H1 (cell line): ENCODE measurements around the gene DDX43. TPM values are rescaled to one million over a fixed set of nuclear protein-coding genes. Genes with fewer than 3 reads are reported as not detected.

ENCODE experiments used
- CTCF ChIA-PET: fragments of 300-600 bp; sonication (Branson Sonifier 250); formaldehyde crosslinking; loops from one replicate; lab custom pipeline; 2021; ENCODE audit not compliant: partially characterized antibody; lab: Charles Lee
- POLR2A ChIA-PET: fragments of 300-600 bp; sonication (Branson Sonifier 250); formaldehyde crosslinking; loops from one replicate; lab custom pipeline; 2021; ENCODE audit warnings: inconsistent platforms; ENCODE audit not compliant: partially characterized antibody; lab: Charles Lee
- DNase-seq, 2 experiments: peaks; one replicate each; pipeline versions ENCODE4 v3.0.0 to v3.0.0-alpha.2; 2010 to 2022; ENCODE audit warnings: low spot score in 2 of 2, low read depth in 1 of 2, mixed read lengths in 1 of 2
- FAIRE-seq: peaks from 2 replicates; lab custom pipeline; 2011; peaks lifted over from hg19 to GRCh38; lab: Jason Lieb, UNC
- H2AFZ ChIP-seq: 2 replicates; pipeline ENCODE4 v1.8.1; 2012; ENCODE audit warnings: low read length, inconsistent platforms
- H2AK5ac ChIP-seq: 2 replicates; pipeline ENCODE4 v1.6.1; 2013; ENCODE audit warnings: low read depth, low read length
- H2BK120ac ChIP-seq: replicated peaks from 2 replicates; pipeline ENCODE3; 2013; ENCODE audit warnings: low read depth, low read length, inconsistent platforms
- H2BK12ac ChIP-seq: 2 replicates; pipeline ENCODE4 v1.6.1; 2013; ENCODE audit warnings: low read depth, low read length
- H2BK15ac ChIP-seq: 2 replicates; pipeline ENCODE4 v1.6.1; 2013; ENCODE audit warnings: low read length
- H2BK20ac ChIP-seq: 2 replicates; pipeline ENCODE4 v1.6.1; 2013; ENCODE audit warnings: low read length
- H2BK5ac ChIP-seq: 2 replicates; pipeline ENCODE4 v1.6.1; 2013; ENCODE audit warnings: low read depth, low read length
- H3K14ac ChIP-seq: 2 replicates; pipeline ENCODE4 v1.6.1; 2013; ENCODE audit warnings: inconsistent platforms; ENCODE audit not compliant: insufficient read length
- H3K18ac ChIP-seq: 2 replicates; pipeline ENCODE4 v1.6.1; 2013; ENCODE audit warnings: low read length; ENCODE audit errors: extremely low read depth
- H3K23ac ChIP-seq: 2 replicates; pipeline ENCODE4 v1.6.1; 2013; ENCODE audit warnings: inconsistent platforms; ENCODE audit not compliant: insufficient read length
- H3K23me2 ChIP-seq: 2 replicates; pipeline ENCODE4 v1.6.1; 2013; ENCODE audit warnings: low read depth, low read length
- H3K27ac ChIP-seq: 2 replicates; pipeline ENCODE4 v1.6.1; 2011; ENCODE audit warnings: low read depth, low read length, inconsistent platforms
- H3K27me3 ChIP-seq, 4 experiments: replicated peaks in 1 of 4; 1 replicate in 1 of 4; 2 replicates in 3 of 4; pipeline versions ENCODE4 v1.6.1 to v1.8.1; 2011 to 2013; ENCODE audit warnings: low read length in 3 of 4, mild to moderate bottlenecking in 3 of 4, inconsistent platforms in 2 of 4, mixed read lengths in 2 of 4, moderate library complexity in 1 of 4; ENCODE audit not compliant: control insufficient read depth in 3 of 4, insufficient read depth in 3 of 4; ENCODE audit errors: extremely low read depth in 1 of 4
- H3K36me3 ChIP-seq, 4 experiments: 2 replicates each; pipeline versions ENCODE4 v1.6.1 to v1.8.1; 2011 to 2013; ENCODE audit warnings: mild to moderate bottlenecking in 4 of 4, low read length in 3 of 4, moderate library complexity in 2 of 4, control low read depth in 1 of 4, inconsistent platforms in 1 of 4; ENCODE audit not compliant: insufficient read depth in 4 of 4, control insufficient read depth in 2 of 4
- H3K4ac ChIP-seq: replicated peaks from 2 replicates; pipeline ENCODE3; 2013; ENCODE audit warnings: low read length, low read depth, mixed read lengths, inconsistent platforms; ENCODE audit not compliant: insufficient read length
- H3K4me1 ChIP-seq, 4 experiments: replicated peaks in 1 of 4; 1 replicate in 1 of 4; 2 replicates in 3 of 4; pipeline versions ENCODE4 v1.6.1 to v1.8.1; 2011 to 2013; ENCODE audit warnings: low read length in 3 of 4, inconsistent platforms in 2 of 4, mixed read lengths in 1 of 4; ENCODE audit not compliant: insufficient read depth in 4 of 4, control insufficient read depth in 3 of 4
- H3K4me2 ChIP-seq, 2 experiments: 2 replicates each; pipeline versions ENCODE4 v1.6.1 to v1.8.1; 2011 to 2013; ENCODE audit warnings: low read depth in 2 of 2, low read length in 2 of 2, control low read depth in 1 of 2, inconsistent platforms in 1 of 2, mild to moderate bottlenecking in 1 of 2; ENCODE audit not compliant: insufficient read depth in 1 of 2
- H3K4me3 ChIP-seq, 4 experiments: fragments of 200-600, 300-600 bp in 1 of 4; sonication (generic), shearing (Covaris generic), sonication (Bioruptor Twin) in 1 of 4; 2 replicates each; pipeline versions ENCODE4 v1.5.1 to v1.8.1; 2011 to 2016; ENCODE audit warnings: low read length in 4 of 4, low read depth in 3 of 4, control low read depth in 2 of 4, inconsistent platforms in 2 of 4, mild to moderate bottlenecking in 2 of 4, mixed read lengths in 1 of 4, moderate library complexity in 1 of 4; ENCODE audit not compliant: insufficient read depth in 2 of 4; ENCODE audit errors: extremely low read depth in 1 of 4
- H3K56ac ChIP-seq: replicated peaks from 2 replicates; pipeline ENCODE3; 2013; ENCODE audit warnings: low read depth, mild to moderate bottlenecking, mixed read lengths, low read length, inconsistent platforms; ENCODE audit not compliant: insufficient read length
- H3K79me1 ChIP-seq: 2 replicates; pipeline ENCODE4 v1.6.1; 2013; ENCODE audit warnings: low read depth, low read length, control low read depth
- H3K79me2 ChIP-seq, 2 experiments: 2 replicates each; pipeline versions ENCODE4 v1.6.1 to v1.8.1; 2012 to 2013; ENCODE audit warnings: low read length in 2 of 2, mild to moderate bottlenecking in 2 of 2, inconsistent platforms in 1 of 2; ENCODE audit not compliant: insufficient read depth in 2 of 2, control insufficient read depth in 1 of 2
- H3K9ac ChIP-seq, 4 experiments: replicated peaks in 1 of 4; 1 replicate in 1 of 4; 2 replicates in 3 of 4; pipeline versions ENCODE4 v1.6.1 to v1.8.1; 2011 to 2013; ENCODE audit warnings: low read depth in 3 of 4, low read length in 3 of 4, control low read depth in 2 of 4, mild to moderate bottlenecking in 2 of 4, moderate library complexity in 2 of 4, inconsistent platforms in 1 of 4; ENCODE audit errors: extremely low read depth in 1 of 4
- H3K9me3 ChIP-seq, 2 experiments: 2 replicates each; pipeline versions ENCODE4 v1.6.1 to v1.8.1; 2012 to 2013; ENCODE audit warnings: mild to moderate bottlenecking in 2 of 2, moderate library complexity in 2 of 2, control low read depth in 1 of 2, inconsistent platforms in 1 of 2, low read depth in 1 of 2, low read length in 1 of 2, mixed read lengths in 1 of 2; ENCODE audit not compliant: insufficient read depth in 2 of 2
- H4K20me1 ChIP-seq, 2 experiments: replicated peaks in 1 of 2; 2 replicates each; pipeline versions ENCODE3 to v1.8.1; 2011 to 2013; ENCODE audit warnings: inconsistent platforms in 2 of 2, low read length in 2 of 2, mild to moderate bottlenecking in 1 of 2; ENCODE audit not compliant: insufficient read depth in 2 of 2, control insufficient read depth in 1 of 2
- H4K5ac ChIP-seq: 2 replicates; pipeline ENCODE4 v1.6.1; 2013; ENCODE audit warnings: low read length, low read depth, mixed read lengths, inconsistent platforms; ENCODE audit not compliant: insufficient read length
- H4K8ac ChIP-seq: 2 replicates; pipeline ENCODE4 v1.8.0; 2013; ENCODE audit warnings: mild to moderate bottlenecking, moderate library complexity, low read length, inconsistent platforms; ENCODE audit not compliant: insufficient read depth; ENCODE audit errors: extremely low read depth
- H4K91ac ChIP-seq: replicated peaks from 2 replicates; pipeline ENCODE3; 2013; ENCODE audit warnings: low read length, mixed read lengths, inconsistent platforms; ENCODE audit not compliant: insufficient read length
- ATF3 ChIP-seq: IDR thresholded peaks from 2 replicates; pipeline ENCODE4 v1.6.1; 2011; ENCODE audit warnings: low read depth, mild to moderate bottlenecking, low read length; ENCODE audit not compliant: insufficient read depth
- CHD1 ChIP-seq: IDR thresholded peaks from 2 replicates; pipeline ENCODE4 v1.6.1; 2012; ENCODE audit warnings: low read depth, low read length, improper control_type of control experiment
- RNF2 ChIP-seq: fragments of 200-900, 300-1000 bp; sonication (generic); IDR thresholded peaks from 2 replicates; pipeline ENCODE4 v1.7.1; 2016; ENCODE audit warnings: borderline replicate concordance, low read depth, mild to moderate bottlenecking, antibody characterized with exemption, low read length; ENCODE audit not compliant: poor library complexity, severe bottlenecking; ENCODE audit errors: missing control alignments
- TCF12 ChIP-seq: IDR thresholded peaks from 2 replicates; pipeline ENCODE4 v1.6.1; 2011; ENCODE audit warnings: low read depth, mild to moderate bottlenecking, low read length
- USF2 ChIP-seq: IDR thresholded peaks from 2 replicates; pipeline ENCODE4 v1.6.1; 2011; ENCODE audit warnings: low read length, improper control_type of control experiment
- YY1 ChIP-seq: IDR thresholded peaks from 2 replicates; pipeline ENCODE4 v1.6.1; 2011; ENCODE audit warnings: low read depth, mild to moderate bottlenecking, low read length
- ZNF274 ChIP-seq: IDR thresholded peaks from 2 replicates; pipeline ENCODE4 v1.7.0; 2012; ENCODE audit warnings: low read length, borderline replicate concordance; ENCODE audit errors: extremely low read depth
- WGBS, 2 experiments: shearing (Covaris generic) in 1 of 2; methylation state at CpG; one replicate each; pipeline versions ENCODE4 v1.1.6 to v1.1.7; 2013 to 2015; ENCODE audit warnings: low lambda C conversion rate in 2 of 2, mixed read lengths in 2 of 2, inconsistent platforms in 1 of 2, low coverage in 1 of 2, missing lambda C conversion rate in 1 of 2; ENCODE audit not compliant: insufficient replicate concordance in 2 of 2, insufficient coverage in 1 of 2, insufficient read length in 1 of 2; ENCODE audit errors: extremely low coverage in 1 of 2, missing lambda C conversion rate in 1 of 2; 5-methylcytosine and 5-hydroxymethylcytosine counted together
- polyA plus RNA-seq, 7 experiments: library from polyadenylated mRNA; depleted of rRNA in 3 of 7; stranded (reverse) in 5 of 7; unstranded in 2 of 7; fragments of >200 nt in 5 of 7; fragments of 200-250 nt in 2 of 7; gene quantifications; 1 replicate in 5 of 7; 2 replicates in 1 of 7; 4 replicates in 1 of 7; pipeline versions ENCODE4 v1.2.1 to v1.2.3, GENCODE V29; 2011 to 2013; ENCODE audit warnings: missing spikeins in 2 of 7, mixed read lengths in 2 of 7
- total RNA-seq: library from RNA; stranded (reverse); fragmentation: NEBNext Ultra II Directional; extraction: Animal tissue kit (Norgen Biotek cat#: 25700); gene quantifications from 2 replicates; pipeline ENCODE4 v1.2.1, GENCODE V29; 2021

Gene DDX43
- total and polyA plus RNA-seq, 2 of the 8 experiments (the other 6 are each of a cell fraction or from before 2014, with no cell fraction given) = 0.05 TPM; not detected in 1

GRCh38 chr6:73418081-73418741 is 23.6 kb downstream of the DDX43 start:
- no peak overlapping the region for H3K14ac ChIP-seq
- no peak overlapping the region for H3K18ac ChIP-seq
- no peak overlapping the region for H3K23ac ChIP-seq
- ChIA-PET CTCF (no interaction called here), POLR2A (interaction anchor here (2.2 kb wide), 1 partner anchor 43 kb away, joined by 4 read pairs; the partner anchor contains the start of gene MTO1)
- H4K91ac ChIP-seq = no peak overlapping the region
- 0 out of 8 replicates have a peak, but pooled peaks cover 0 to 2% (median 0%) of the 10 kb centered on the region in 4 experiments for H3K36me3 ChIP-seq
- H3K79me1 ChIP-seq = no peaks in the 10 kb centered on the region
- H3K27ac ChIP-seq = no peak overlapping the region
- H3K23me2 ChIP-seq = no peaks in the 10 kb centered on the region
- WGBS, 2 experiments = 86% methylated on average over 11 of the region's 11 CpGs; no CpG with 5 or more reads in 1 of the 2 experiments
- no peak overlapping the region for H3K4me3 ChIP-seq
- no peak overlapping the region for H2AK5ac ChIP-seq
- DNase-seq (no peak), FAIRE-seq (no peak)
- no peak overlapping the region for H3K4me2 ChIP-seq
- no peak overlapping the region for H2AFZ ChIP-seq
- H2BK12ac ChIP-seq = no peak overlapping the region
- no peaks in the 10 kb centered on the region for H3K9me3 ChIP-seq
- no peaks in the 10 kb centered on the region for H3K4me1 ChIP-seq
- H3K4ac ChIP-seq = no peak overlapping the region
- H4K8ac ChIP-seq = no peak overlapping the region
- no peak overlapping the region for H2BK120ac ChIP-seq
- peaks cover 0 to 1% (median 0%) of the 10 kb centered on the region in 4 experiments; a peak in 1 of 7 replicates for H3K27me3 ChIP-seq
- TF ChIP-seq ZNF274 = no peak
- no peak for TF ChIP-seq ATF3
- TF ChIP-seq CHD1 = no peak
- no peak for TF ChIP-seq RNF2
- no peak for TF ChIP-seq YY1
- no peak for TF ChIP-seq TCF12
- TF ChIP-seq USF2 = no peak
- no peak overlapping the region for H2BK5ac ChIP-seq
- no peak overlapping the region for H2BK20ac ChIP-seq
- H4K20me1 ChIP-seq = no peaks in the 10 kb centered on the region
- H4K5ac ChIP-seq = no peak overlapping the region
- no peak overlapping the region for H2BK15ac ChIP-seq
- no peak overlapping the region for H3K56ac ChIP-seq
- H3K79me2 ChIP-seq = no peaks in the 10 kb centered on the region
- H3K9ac ChIP-seq = no peak overlapping the region
